ENCODE data around the gene TSPAN32. TPM values are rescaled to one million over a fixed set of nuclear protein-coding genes. Genes with fewer than 3 reads are reported as not detected.

The TSPAN32 gene
- total RNA-seq, 5 donors from 2014 or later (not counting 1 experiment from before 2014, with no cell fraction given) = 66.9 to 185 (median 92.3) TPM

- ChIA-PET POLR2A (no interaction called here), CTCF (interaction anchor here in 1 of 2 donors (1.0 kb wide), 1 partner anchor 10 kb away, joined by 3 read pairs; no protein-coding TSS in a partner anchor)
- Mint-ChIP-seq H3K36me3 (peaks cover 6% of the 10 kb centered on the region), H3K27ac (peak overlapping the region; percentile 8 to 28), H3K4me3 (no peak overlapping the region), H3K9me3 (no peaks in the 10 kb centered on the region), H3K4me1 (peaks cover 23 to 42% (median 41%) of the 10 kb centered on the region in 3 donors), H3K27me3 (no peaks in the 10 kb centered on the region)
- peak overlapping the region; percentile 53 for H3K27ac ChIP-seq (ENCODE audit: low read length)
- peak in 2 of 35 experiments; percentile 2 to 17 for DNase-seq
- peaks cover 15 to 27% of the 10 kb centered on the region in 2 donors for H3K36me3 ChIP-seq (ENCODE audit: control insufficient read depth in 2 of 2, extremely low read depth in 1 of 2, insufficient read depth in 1 of 2, low read length in 1 of 2)
- H3K4me1 ChIP-seq (ENCODE audit: control insufficient read depth in 1 of 2, extremely low read depth in 1 of 2, insufficient read depth in 2 of 2, low read length in 2 of 2) = peaks cover 8 to 63% of the 10 kb centered on the region in 2 experiments
- H3K9me3 ChIP-seq = no peaks in the 10 kb centered on the region
- H3K27me3 ChIP-seq (replicated peaks in 1 of 2; ENCODE audit: control insufficient read depth in 2 of 2, extremely low read depth in 1 of 2, insufficient read depth in 2 of 2, low read length in 1 of 2) = no peaks in the 10 kb centered on the region
- ATAC-seq (replicated peaks in 1 of 4) = no peak
- H3K4me3 ChIP-seq (ENCODE audit: control insufficient read depth in 1 of 2, extremely low read depth in 1 of 2, low read length in 1 of 2) = no peak overlapping the region
- WGBS (ENCODE audit: insufficient coverage) = 93% methylated on average over 8 of the region's 8 CpGs
Observed at GRCh38 chr11:2294926-2295290, 6.9 kb upstream of the TSPAN32 start.

GRCh38 chr11:2295971-2296912 is 5.6 kb upstream of the TSPAN32 start:
- no peaks in the 10 kb centered on the region for H3K9me3 ChIP-seq
- no peaks in the 10 kb centered on the region for H3K27me3 ChIP-seq (replicated peaks in 1 of 2; ENCODE audit: control insufficient read depth in 2 of 2, extremely low read depth in 1 of 2, insufficient read depth in 2 of 2, low read length in 1 of 2)
- H3K27ac ChIP-seq (ENCODE audit: low read length) = no peak overlapping the region
- ATAC-seq (replicated peaks in 1 of 4) = no peak
- peaks cover 15 to 27% of the 10 kb centered on the region in 2 donors for H3K36me3 ChIP-seq (ENCODE audit: control insufficient read depth in 2 of 2, extremely low read depth in 1 of 2, insufficient read depth in 1 of 2, low read length in 1 of 2)
- Mint-ChIP-seq H3K27me3 (no peaks in the 10 kb centered on the region), H3K9me3 (no peaks in the 10 kb centered on the region), H3K4me3 (no peak overlapping the region), H3K36me3 (peaks cover 6% of the 10 kb centered on the region), H3K4me1 (peaks cover 24 to 45% (median 44%) of the 10 kb centered on the region in 3 donors), H3K27ac (peak overlapping the region; percentile 44 to 63)
- H3K4me3 ChIP-seq (ENCODE audit: control insufficient read depth in 1 of 2, extremely low read depth in 1 of 2, low read length in 1 of 2) = no peak overlapping the region
- WGBS (ENCODE audit: insufficient coverage) = 90% methylated on average over 12 of the region's 17 CpGs
- peaks cover 14 to 70% of the 10 kb centered on the region in 2 experiments for H3K4me1 ChIP-seq (ENCODE audit: control insufficient read depth in 1 of 2, extremely low read depth in 1 of 2, insufficient read depth in 2 of 2, low read length in 2 of 2)
- CTCF ChIA-PET = no interaction called here
- peak in 2 of 35 experiments; percentile 7 to 18 for DNase-seq
- POLR2A ChIA-PET = no interaction called here

GRCh38 chr11:2296913-2297622 is 4.7 kb upstream of the TSPAN32 start:
- no peak overlapping the region for H3K4me3 Mint-ChIP-seq
- H3K9me3 ChIP-seq = no peaks in the 10 kb centered on the region
- H3K27ac ChIP-seq (ENCODE audit: low read length) = no peak overlapping the region
- DNase-seq (peak in 3 of 35 experiments; percentile 4 to 23 (median 11)), ATAC-seq (replicated peaks in 1 of 4) (no peak)
- CTCF ChIA-PET = no interaction called here
- no peaks in the 10 kb centered on the region for H3K9me3 Mint-ChIP-seq
- peaks cover 15 to 27% of the 10 kb centered on the region in 2 donors for H3K36me3 ChIP-seq (ENCODE audit: control insufficient read depth in 2 of 2, extremely low read depth in 1 of 2, insufficient read depth in 1 of 2, low read length in 1 of 2)
- POLR2A ChIA-PET = no interaction called here
- peak overlapping the region; percentile 77 to 87 for H3K27ac Mint-ChIP-seq
- H3K4me1 Mint-ChIP-seq = peaks cover 31 to 52% (median 50%) of the 10 kb centered on the region in 3 donors
- peaks cover 6% of the 10 kb centered on the region for H3K36me3 Mint-ChIP-seq
- H3K4me3 ChIP-seq (ENCODE audit: control insufficient read depth in 1 of 2, extremely low read depth in 1 of 2, low read length in 1 of 2) = no peak overlapping the region
- H3K4me1 ChIP-seq (ENCODE audit: control insufficient read depth in 1 of 2, extremely low read depth in 1 of 2, insufficient read depth in 2 of 2, low read length in 2 of 2) = peaks cover 14 to 78% of the 10 kb centered on the region in 2 experiments
- 99% methylated on average over 8 of the region's 13 CpGs for WGBS (ENCODE audit: insufficient coverage)
- H3K27me3 Mint-ChIP-seq = no peaks in the 10 kb centered on the region
- H3K27me3 ChIP-seq (replicated peaks in 1 of 2; ENCODE audit: control insufficient read depth in 2 of 2, extremely low read depth in 1 of 2, insufficient read depth in 2 of 2, low read length in 1 of 2) = no peaks in the 10 kb centered on the region

- Histone ChIP-seq H3K27ac (ENCODE audit: low read length) (no peak overlapping the region), H3K27me3 (replicated peaks in 1 of 2; ENCODE audit: control insufficient read depth in 2 of 2, extremely low read depth in 1 of 2, insufficient read depth in 2 of 2, low read length in 1 of 2) (no peaks in the 10 kb centered on the region), H3K4me3 (ENCODE audit: control insufficient read depth in 1 of 2, extremely low read depth in 1 of 2, low read length in 1 of 2) (no peak overlapping the region), H3K36me3 (ENCODE audit: control insufficient read depth in 2 of 2, extremely low read depth in 1 of 2, insufficient read depth in 1 of 2, low read length in 1 of 2) (peaks cover 15 to 27% of the 10 kb centered on the region in 2 donors), H3K9me3 (no peaks in the 10 kb centered on the region), H3K4me1 (ENCODE audit: control insufficient read depth in 1 of 2, extremely low read depth in 1 of 2, insufficient read depth in 2 of 2, low read length in 2 of 2) (peaks cover 16 to 82% of the 10 kb centered on the region in 2 experiments)
- POLR2A ChIA-PET = no interaction called here
- peaks cover 28 to 53% (median 50%) of the 10 kb centered on the region in 3 donors for H3K4me1 Mint-ChIP-seq
- WGBS (ENCODE audit: insufficient coverage) = no CpG with 5 or more reads among the region's 1 CpG
- no peak for ATAC-seq (replicated peaks in 1 of 4)
- no peaks in the 10 kb centered on the region for H3K27me3 Mint-ChIP-seq
- DNase-seq = peak in 1 of 35 experiments; percentile 22
- peak overlapping the region; percentile 77 to 87 for H3K27ac Mint-ChIP-seq
- CTCF ChIA-PET = no interaction called here
- peaks cover 6% of the 10 kb centered on the region for H3K36me3 Mint-ChIP-seq
- no peaks in the 10 kb centered on the region for H3K9me3 Mint-ChIP-seq
- H3K4me3 Mint-ChIP-seq = no peak overlapping the region
Observed at GRCh38 chr11:2297623-2298030, 4.2 kb upstream of the TSPAN32 start.

- no peaks in the 10 kb centered on the region for H3K27me3 ChIP-seq (replicated peaks in 1 of 2; ENCODE audit: control insufficient read depth in 2 of 2, extremely low read depth in 1 of 2, insufficient read depth in 2 of 2, low read length in 1 of 2)
- H3K27ac Mint-ChIP-seq = peak overlapping the region; percentile 77 to 87
- ATAC-seq (replicated peaks in 1 of 4) (no peak), DNase-seq (peak in 3 of 35 experiments; percentile 4 to 20 (median 8))
- H3K4me1 ChIP-seq (ENCODE audit: control insufficient read depth in 1 of 2, extremely low read depth in 1 of 2, insufficient read depth in 2 of 2, low read length in 2 of 2) = peaks cover 22 to 84% of the 10 kb centered on the region in 2 experiments
- peaks cover 32 to 59% (median 55%) of the 10 kb centered on the region in 3 donors for H3K4me1 Mint-ChIP-seq
- H3K9me3 ChIP-seq = no peaks in the 10 kb centered on the region
- H3K27ac ChIP-seq (ENCODE audit: low read length) = peak overlapping the region; percentile 40
- H3K27me3 Mint-ChIP-seq = no peaks in the 10 kb centered on the region
- ChIA-PET CTCF (interaction anchor here in 1 of 2 donors (0.6 kb wide), 1 partner anchor 10 kb away, joined by 3 read pairs; no protein-coding TSS in a partner anchor), POLR2A (no interaction called here)
- 96% methylated on average over 7 of the region's 14 CpGs for WGBS (ENCODE audit: insufficient coverage)
- no peaks in the 10 kb centered on the region for H3K9me3 Mint-ChIP-seq
- H3K36me3 Mint-ChIP-seq = peaks cover 6% of the 10 kb centered on the region
- no peak overlapping the region for H3K4me3 ChIP-seq (ENCODE audit: control insufficient read depth in 1 of 2, extremely low read depth in 1 of 2, low read length in 1 of 2)
- peaks cover 15 to 27% of the 10 kb centered on the region in 2 donors for H3K36me3 ChIP-seq (ENCODE audit: control insufficient read depth in 2 of 2, extremely low read depth in 1 of 2, insufficient read depth in 1 of 2, low read length in 1 of 2)
- H3K4me3 Mint-ChIP-seq = peak overlapping the region in 1 of 3 donors; percentile 98
Observed at GRCh38 chr11:2298131-2298794, 3.5 kb upstream of the TSPAN32 start.
